Cardiac muscle cell (in vitro differentiated cells and primary cell): Measurements from ENCODE around the gene TAF5L. TPM values are rescaled to one million over a fixed set of nuclear protein-coding genes. Genes with fewer than 3 reads are reported as not detected.

Source experiments
- DNase-seq, 2 donors: peaks; one replicate each; pipeline versions ENCODE4 v3.0.0 to v3.0.0-alpha.2; 2010 to 2017; ENCODE audit warnings: low read depth in 1 of 2, low spot score in 1 of 2
- H3K27ac ChIP-seq: fragments of 200-600 bp; sonication (generic); 2 replicates; pipeline ENCODE4 v1.5.1; 2016
- H3K27me3 ChIP-seq: fragments of 200-600 bp; sonication (generic); 2 replicates; pipeline ENCODE4 v1.6.0; 2016; ENCODE audit warnings: control low read depth
- H3K36me3 ChIP-seq: fragments of 200-600 bp; sonication (generic); 2 replicates; pipeline ENCODE4 v1.5.1; 2016; ENCODE audit warnings: control low read depth
- H3K4me1 ChIP-seq: fragments of 200-600 bp; sonication (generic); 2 replicates; pipeline ENCODE4 v1.8.1; 2017; ENCODE audit warnings: low read depth, mild to moderate bottlenecking, mixed run types
- H3K4me3 ChIP-seq: fragments of 200-600 bp; sonication (generic); 2 replicates; pipeline ENCODE4 v1.5.1; 2016; ENCODE audit warnings: mild to moderate bottlenecking
- H3K9me3 ChIP-seq: fragments of 200-600 bp; sonication (generic); 2 replicates; pipeline ENCODE4 v1.5.1; 2017; ENCODE audit warnings: low read depth, mild to moderate bottlenecking, control low read depth
- polyA plus RNA-seq: library from polyadenylated mRNA; unstranded; fragments of >200 nt; fragmentation: Nextera tagmentation; extraction: Ambion mirVana; gene quantifications from 2 replicates; pipeline ENCODE4 v1.2.1, GENCODE V29; 2016
- total RNA-seq: library from RNA; depleted of rRNA; stranded (reverse); fragments of >200 nt; gene quantifications from 2 replicates; pipeline ENCODE4 v1.2.3, GENCODE V29; 2016
- TF ChIP-seq, protein P1 (sequence below): IDR thresholded peaks from 2 replicates; pipeline ENCODE4 v1.5.1; 2012; ENCODE audit warnings: low read depth, mild to moderate bottlenecking, low read length

TAF5L gene
- total and polyA plus RNA-seq, 2 experiments from 2014 or later = 2.5 to 9.6 TPM

DNA sequence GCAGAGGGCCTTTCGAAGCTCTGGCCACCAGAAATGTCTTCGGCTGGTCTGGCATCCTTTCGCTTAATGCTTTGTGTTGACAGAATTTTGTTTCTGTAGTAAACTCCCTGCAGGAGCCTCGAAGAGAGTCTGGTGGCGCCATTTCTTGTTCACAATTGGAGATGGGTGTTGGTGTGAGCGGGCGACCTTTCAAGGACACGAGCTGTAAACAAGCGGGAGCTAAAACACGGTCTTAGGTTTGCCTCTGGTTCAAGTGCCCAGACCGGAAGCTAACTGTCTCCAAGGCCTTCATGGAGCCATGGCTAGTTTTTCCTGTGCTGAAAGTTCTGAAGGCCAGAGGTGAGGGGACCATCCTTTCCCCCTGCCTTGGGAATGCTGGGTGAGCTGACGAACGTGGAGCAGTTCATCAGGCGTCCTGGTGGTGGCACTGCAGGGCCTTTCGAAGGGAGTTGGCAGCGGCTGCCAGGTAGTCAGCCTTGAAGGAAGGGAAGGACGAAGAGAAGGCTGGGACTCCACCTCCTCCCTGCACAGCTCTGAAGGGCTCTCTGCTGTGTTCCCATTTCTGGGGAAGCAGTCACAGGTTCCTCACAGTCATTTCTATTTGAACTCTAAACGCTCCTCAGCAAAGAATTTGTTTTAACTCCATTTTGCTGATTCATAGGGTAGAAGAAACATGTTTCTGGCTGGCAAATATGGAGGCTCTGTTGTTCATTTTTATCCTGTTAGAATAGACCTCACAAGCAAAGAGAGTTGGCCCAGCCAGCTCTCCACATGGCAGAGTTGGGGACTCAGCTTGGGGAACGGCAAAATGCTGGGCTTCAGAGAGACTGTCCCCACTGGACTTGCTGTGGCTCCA lies 35.3 kb upstream of the TAF5L start:
- Histone ChIP-seq H3K36me3 (no peaks in the 10 kb centered on the region), H3K27ac (no peak overlapping the region), H3K4me3 (no peak overlapping the region), H3K9me3 (no peaks in the 10 kb centered on the region), H3K27me3 (no peaks in the 10 kb centered on the region), H3K4me1 (peaks cover 16% of the 10 kb centered on the region)
- DNase-seq = peak; percentile 79 to 87
- TF ChIP-seq, protein P1, sequence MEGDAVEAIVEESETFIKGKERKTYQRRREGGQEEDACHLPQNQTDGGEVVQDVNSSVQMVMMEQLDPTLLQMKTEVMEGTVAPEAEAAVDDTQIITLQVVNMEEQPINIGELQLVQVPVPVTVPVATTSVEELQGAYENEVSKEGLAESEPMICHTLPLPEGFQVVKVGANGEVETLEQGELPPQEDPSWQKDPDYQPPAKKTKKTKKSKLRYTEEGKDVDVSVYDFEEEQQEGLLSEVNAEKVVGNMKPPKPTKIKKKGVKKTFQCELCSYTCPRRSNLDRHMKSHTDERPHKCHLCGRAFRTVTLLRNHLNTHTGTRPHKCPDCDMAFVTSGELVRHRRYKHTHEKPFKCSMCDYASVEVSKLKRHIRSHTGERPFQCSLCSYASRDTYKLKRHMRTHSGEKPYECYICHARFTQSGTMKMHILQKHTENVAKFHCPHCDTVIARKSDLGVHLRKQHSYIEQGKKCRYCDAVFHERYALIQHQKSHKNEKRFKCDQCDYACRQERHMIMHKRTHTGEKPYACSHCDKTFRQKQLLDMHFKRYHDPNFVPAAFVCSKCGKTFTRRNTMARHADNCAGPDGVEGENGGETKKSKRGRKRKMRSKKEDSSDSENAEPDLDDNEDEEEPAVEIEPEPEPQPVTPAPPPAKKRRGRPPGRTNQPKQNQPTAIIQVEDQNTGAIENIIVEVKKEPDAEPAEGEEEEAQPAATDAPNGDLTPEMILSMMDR = peak; percentile 97

DNA sequence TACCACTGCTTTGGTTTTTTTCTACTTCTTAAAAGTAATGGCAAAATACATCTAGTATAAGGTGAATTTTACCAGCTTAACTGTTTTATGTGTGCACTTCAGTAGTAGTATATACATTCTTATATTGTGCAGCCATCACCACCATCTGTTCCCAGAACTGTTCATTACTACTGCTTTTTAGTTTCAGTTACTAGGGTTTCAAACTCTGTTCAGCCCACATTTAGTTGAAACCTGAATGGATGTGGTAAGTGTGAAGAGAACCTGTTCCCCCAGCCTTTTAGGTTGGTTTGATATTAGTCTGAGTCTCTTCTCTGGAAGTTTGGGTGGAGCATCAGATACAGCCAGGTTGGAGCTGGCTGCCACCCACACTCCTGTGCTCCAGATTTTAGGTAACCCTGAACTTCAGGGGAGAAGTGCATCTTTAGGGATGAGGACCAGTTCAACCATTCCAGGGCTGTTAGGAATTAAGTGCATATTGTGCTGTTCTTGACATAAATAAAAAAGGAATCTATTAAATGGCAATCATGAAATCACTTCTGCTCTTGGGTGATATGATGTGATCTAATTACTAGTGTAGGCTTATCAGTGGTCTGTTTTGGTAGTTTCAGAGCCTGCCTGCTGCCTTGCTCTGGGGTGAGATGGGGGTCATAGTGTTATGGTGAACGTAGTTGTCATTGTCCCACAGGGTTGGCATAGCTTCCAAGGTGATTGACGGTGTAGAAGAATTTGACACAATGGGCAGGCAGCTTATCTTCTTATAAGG lies 32.3 kb upstream of the TAF5L start:
- Histone ChIP-seq H3K4me1 (peaks cover 16% of the 10 kb centered on the region), H3K9me3 (no peaks in the 10 kb centered on the region), H3K27ac (no peak overlapping the region), H3K27me3 (no peaks in the 10 kb centered on the region), H3K36me3 (no peaks in the 10 kb centered on the region), H3K4me3 (no peak overlapping the region)
- TF ChIP-seq, protein P1 = no peak
- DNase-seq = no peak

DNA sequence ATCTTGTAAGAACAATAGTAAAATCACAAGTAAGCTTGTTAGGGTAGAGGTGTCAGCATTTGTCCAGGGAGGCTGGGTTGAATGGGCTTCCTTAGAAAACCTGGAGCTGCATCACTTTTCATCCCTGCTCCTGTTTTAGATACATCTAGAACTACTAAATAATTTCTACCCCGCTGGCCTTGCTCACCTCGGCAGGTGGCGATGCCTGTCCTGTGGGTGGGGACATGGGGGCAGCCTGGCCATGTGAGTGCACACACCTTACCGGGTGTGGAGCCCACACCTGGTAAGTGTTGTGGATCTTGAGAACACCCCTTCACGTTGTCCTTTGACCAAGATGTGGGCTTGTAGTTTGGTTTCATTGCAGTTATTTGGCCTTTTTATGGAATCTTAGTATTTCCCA lies 29.9 kb upstream of the TAF5L start:
- no peak overlapping the region for H3K27ac ChIP-seq
- H3K4me1 ChIP-seq = peaks cover 16% of the 10 kb centered on the region
- no peaks in the 10 kb centered on the region for H3K27me3 ChIP-seq
- DNase-seq = no peak
- TF ChIP-seq, protein P1 = no peak
- H3K4me3 ChIP-seq = no peak overlapping the region
- H3K9me3 ChIP-seq = no peaks in the 10 kb centered on the region
- no peaks in the 10 kb centered on the region for H3K36me3 ChIP-seq

DNA sequence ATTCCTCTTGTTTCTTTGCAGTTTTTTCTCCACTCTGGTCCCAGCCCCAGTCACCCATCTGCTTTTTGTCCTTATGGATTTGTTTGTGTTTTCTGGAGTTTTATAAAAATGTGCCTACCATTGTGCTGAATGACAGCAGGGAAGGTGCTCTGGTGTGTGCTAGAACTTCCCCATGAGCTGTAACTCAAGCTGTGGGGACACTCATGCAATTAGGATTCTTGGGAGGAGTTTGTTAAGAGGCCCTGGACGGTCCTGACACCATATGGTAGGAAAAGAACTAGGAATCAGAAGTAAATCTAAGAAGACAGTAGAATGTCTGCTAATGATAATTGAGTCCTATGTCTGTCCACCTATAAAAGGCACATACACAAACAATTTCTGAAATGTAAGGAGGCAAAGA lies 27.5 kb upstream of the TAF5L start:
- Histone ChIP-seq H3K36me3 (peaks cover 10% of the 10 kb centered on the region), H3K4me3 (no peak overlapping the region), H3K27me3 (no peaks in the 10 kb centered on the region), H3K4me1 (peaks cover 2% of the 10 kb centered on the region), H3K27ac (no peak overlapping the region), H3K9me3 (no peaks in the 10 kb centered on the region)
- DNase-seq = no peak
- TF ChIP-seq, protein P1 = no peak

DNA sequence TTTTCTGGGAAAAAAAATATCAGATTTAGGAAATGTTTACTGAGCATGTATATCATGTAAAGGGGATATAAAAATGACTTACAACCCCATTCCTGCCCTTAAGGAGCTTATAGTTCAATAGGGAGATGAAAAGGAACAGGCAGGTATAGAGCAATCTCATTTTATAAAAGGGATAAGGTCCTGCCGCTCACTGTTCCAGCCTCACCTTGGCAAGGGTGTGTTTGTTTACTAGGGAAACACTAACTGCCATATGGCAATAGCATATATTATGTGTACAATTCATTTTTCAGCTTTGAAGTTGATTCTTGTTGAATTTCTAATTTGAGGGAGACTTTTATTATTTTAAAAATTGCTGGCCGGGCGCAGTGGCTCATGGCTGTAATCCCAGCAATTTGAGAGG lies 25.6 kb upstream of the TAF5L start:
- Histone ChIP-seq H3K4me3 (no peak overlapping the region), H3K27ac (no peak overlapping the region), H3K36me3 (peaks cover 14% of the 10 kb centered on the region), H3K27me3 (no peaks in the 10 kb centered on the region), H3K4me1 (no peaks in the 10 kb centered on the region), H3K9me3 (no peaks in the 10 kb centered on the region)
- TF ChIP-seq, protein P1 = no peak
- no peak for DNase-seq
